Thoracic aorta (tissue), 2 donors: ENCODE results near the gene C16orf92. TPM values are rescaled to one million over a fixed set of nuclear protein-coding genes. Genes with fewer than 3 reads are reported as not detected.
A peak's percentile ranks its signal among the peaks of the same experiment; 100 is the strongest.

Source experiments
- ATAC-seq: fragments of 150-250 bp; one replicate; pipeline ENCODE4 v1.8.0; 2017; ENCODE audit warnings: low read depth; ENCODE audit not compliant: insufficient number of reproducible peaks, low FRiP score
- DNase-seq: peaks from one replicate; pipeline ENCODE4 v3.0.0-alpha.2; 2020; ENCODE audit warnings: low spot score
- H3K27ac ChIP-seq, 2 donors: fragments of 200-600 bp; sonication (generic); 1 replicate in 1 of 2; 2 replicates in 1 of 2; pipeline ENCODE4 v1.5.1; 2016; ENCODE audit warnings: mild to moderate bottlenecking in 2 of 2, moderate library complexity in 2 of 2
- H3K27me3 ChIP-seq: fragments of 200-600 bp; sonication (generic); replicated peaks from 2 replicates; pipeline ENCODE4 v1.6.0; 2016; ENCODE audit warnings: mild to moderate bottlenecking; ENCODE audit not compliant: insufficient read depth
- H3K36me3 ChIP-seq: fragments of 200-600 bp; sonication (generic); one replicate; pipeline ENCODE4 v1.5.1; 2016
- H3K4me1 ChIP-seq, 2 donors: fragments of 200-600 bp; sonication (generic); 1 replicate in 1 of 2; 2 replicates in 1 of 2; pipeline versions ENCODE4 v1.5.1 to v1.6.0; 2016; ENCODE audit warnings: low read depth in 2 of 2, mild to moderate bottlenecking in 1 of 2; ENCODE audit not compliant: control insufficient read depth in 1 of 2
- H3K4me3 ChIP-seq: fragments of 200-600 bp; sonication (generic); 2 replicates; pipeline ENCODE4 v1.5.1; 2016; ENCODE audit warnings: mild to moderate bottlenecking
- H3K9me3 ChIP-seq: fragments of 200-600 bp; sonication (generic); 2 replicates; pipeline ENCODE4 v1.5.1; 2016
- CTCF ChIP-seq: fragments of 200-600 bp; sonication (generic); IDR thresholded peaks from one replicate; pipeline ENCODE4 v1.5.1; 2019; ENCODE audit warnings: antibody characterized with exemption
- total RNA-seq, 2 donors: library from RNA; depleted of rRNA; stranded (reverse); fragments of >200 nt; gene quantifications; one replicate each; pipeline versions ENCODE4 v1.1.0 to v1.2.3, GENCODE V29; 2016

C16orf92 gene
- total RNA-seq, 2 donors from 2014 or later = not detected

- no peak overlapping the region for H3K4me3 ChIP-seq
- ATAC-seq = no peak
- no peaks in the 10 kb centered on the region for H3K27me3 ChIP-seq
- TF ChIP-seq CTCF = no peak
- H3K4me1 ChIP-seq = no peaks in the 10 kb centered on the region
- no peak overlapping the region for H3K27ac ChIP-seq
- no peak for DNase-seq
- peaks cover 7% of the 10 kb centered on the region for H3K36me3 ChIP-seq
- H3K9me3 ChIP-seq = no peaks in the 10 kb centered on the region
These were observed 19.2 kb upstream of the C16orf92 start for GRCh38 chr16:30003670-30004423.

GRCh38 chr16:30004424-30004776, 18.6 kb upstream of the C16orf92 start:
- no peak for TF ChIP-seq CTCF
- H3K4me1 ChIP-seq = no peaks in the 10 kb centered on the region
- H3K27me3 ChIP-seq = no peaks in the 10 kb centered on the region
- DNase-seq = no peak
- no peak overlapping the region for H3K27ac ChIP-seq
- ATAC-seq = no peak
- no peaks in the 10 kb centered on the region for H3K9me3 ChIP-seq
- H3K36me3 ChIP-seq = peaks cover 7% of the 10 kb centered on the region
- H3K4me3 ChIP-seq = no peak overlapping the region

GRCh38 chr16:30004811-30005242, 18.2 kb upstream of the C16orf92 start:
- no peak for TF ChIP-seq CTCF
- no peak for ATAC-seq
- H3K27me3 ChIP-seq = peaks cover 3% of the 10 kb centered on the region

GRCh38 chr16:30005341-30006094, 17.5 kb upstream of the C16orf92 start:
- H3K27ac ChIP-seq = no peak overlapping the region
- DNase-seq = no peak
- ATAC-seq = no peak
- peaks cover under 1 to 7% of the 10 kb centered on the region in 2 donors for H3K4me1 ChIP-seq
- peak; percentile 69 for TF ChIP-seq CTCF
- peaks cover 7% of the 10 kb centered on the region for H3K27me3 ChIP-seq
- H3K4me3 ChIP-seq = no peak overlapping the region
- peaks cover 7% of the 10 kb centered on the region for H3K36me3 ChIP-seq
- H3K9me3 ChIP-seq = no peaks in the 10 kb centered on the region

More at GRCh38 chr16:30004811-30005242, 18.2 kb upstream of the C16orf92 start:
- no peak for DNase-seq
- Histone ChIP-seq H3K4me1 (peaks cover 0 to under 1% of the 10 kb centered on the region in 2 donors), H3K4me3 (no peak overlapping the region), H3K27ac (no peak overlapping the region), H3K36me3 (peaks cover 7% of the 10 kb centered on the region), H3K9me3 (no peaks in the 10 kb centered on the region)

GRCh38 chr16:30006095-30006473, 16.9 kb upstream of the C16orf92 start:
- Histone ChIP-seq H3K4me3 (no peak overlapping the region), H3K27me3 (peaks cover 7% of the 10 kb centered on the region), H3K4me1 (peaks cover 7 to 13% of the 10 kb centered on the region in 2 donors), H3K36me3 (peaks cover 7% of the 10 kb centered on the region), H3K27ac (no peak overlapping the region), H3K9me3 (no peaks in the 10 kb centered on the region)
- DNase-seq (no peak), ATAC-seq (no peak)
- no peak for TF ChIP-seq CTCF
